Activated B cell treated with CpG ODN at 0.5 μM for 24 hours (primary cell): ENCODE results near the gene OR1N2. TPM values are rescaled to one million over a fixed set of nuclear protein-coding genes. Genes with fewer than 3 reads are reported as not detected.
"Not testable (repeated sequence)": the region's sequence is repeated elsewhere in the genome, so short reads cannot be mapped to it uniquely, and the experiment has no call there.

Experiments used
- ATAC-seq: fragments of 200-7000 bp; cut with Tn5 transposase; one replicate; pipeline ENCODE4 v1.10.0; 2021; ENCODE audit warnings: low read depth, mild to moderate bottlenecking, moderate library complexity
- CTCF ChIA-PET: fragments of 350-600 bp; sonication (Branson Sonifier 250); formaldehyde crosslinking; loops from one replicate; lab custom pipeline; 2021; ENCODE audit warnings: antibody characterized with exemption; lab: Charles Lee
- POLR2A ChIA-PET: fragments of 350-600 bp; sonication (Branson Sonifier 250); formaldehyde crosslinking; loops from one replicate; lab custom pipeline; 2021; ENCODE audit warnings: antibody characterized with exemption; lab: Charles Lee
- DNase-seq: peaks from one replicate; pipeline ENCODE4 v3.0.0; 2022
- H3K27ac Mint-ChIP-seq: one replicate; pipeline ENCODE4 v1.8.0; 2020; ENCODE audit warnings: mixed read lengths
- H3K27me3 Mint-ChIP-seq: one replicate; pipeline ENCODE4 v1.8.0; 2021; ENCODE audit warnings: mixed read lengths
- H3K36me3 Mint-ChIP-seq: one replicate; pipeline ENCODE4 v1.8.0; 2021; ENCODE audit warnings: low read depth, mixed read lengths
- H3K4me1 Mint-ChIP-seq: one replicate; pipeline ENCODE4 v1.8.0; 2021; ENCODE audit warnings: mixed read lengths
- H3K4me3 Mint-ChIP-seq: one replicate; pipeline ENCODE4 v1.8.0; 2020; ENCODE audit warnings: mild to moderate bottlenecking, mixed read lengths
- H3K9me3 Mint-ChIP-seq: one replicate; pipeline ENCODE4 v1.8.0; 2020; ENCODE audit warnings: mixed read lengths
- intact Hi-C: fragments of 100-400 bp; cut with micrococcal nuclease; formaldehyde crosslinking; loops from one replicate; pipeline ENCODE4 v1.15.1; 2024
- total RNA-seq: library from RNA; stranded (reverse); gene quantifications from 2 replicates; pipeline ENCODE4 v1.2.3, GENCODE V29; 2022
- TF ChIP-seq, protein P1 (sequence below): fragments of 200-600 bp; IDR thresholded peaks from one replicate; pipeline ENCODE4 v1.8.0; 2022; ENCODE audit warnings: antibody characterized with exemption, mild to moderate bottlenecking

The OR1N2 gene
- total RNA-seq, 1 donor from 2014 or later: not detected

DNA sequence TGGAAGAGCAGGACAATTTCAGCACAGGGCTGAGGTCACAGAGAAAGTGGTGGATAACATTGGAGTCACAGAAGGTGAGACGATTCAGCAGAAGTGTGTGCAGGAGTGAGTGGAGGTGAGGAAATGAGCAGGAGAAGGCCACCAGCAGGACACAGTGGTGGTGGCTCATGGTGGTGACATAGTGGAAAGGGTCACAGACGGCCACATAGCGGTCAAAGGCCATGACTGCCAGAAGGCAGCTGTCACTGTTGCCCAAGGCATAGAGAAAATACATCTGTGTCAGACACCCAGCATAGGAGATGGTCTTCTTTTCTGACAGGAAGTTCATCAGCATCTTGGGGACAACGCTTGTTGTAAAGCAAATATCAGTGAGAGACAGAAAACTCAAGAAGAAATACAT is 15.0 kb downstream of the OR1N2 start:
- Mint-ChIP-seq H3K36me3 (no peaks in the 10 kb centered on the region), H3K4me3 (no peak overlapping the region), H3K4me1 (no peaks in the 10 kb centered on the region), H3K27ac (no peak overlapping the region), H3K27me3 (peaks cover 16% of the 10 kb centered on the region), H3K9me3 (peaks cover 6% of the 10 kb centered on the region)
- ATAC-seq (no peak), DNase-seq (no peak)
- ChIA-PET POLR2A (no interaction called here), CTCF (no interaction called here)
- intact Hi-C loops: no loop called here
- TF ChIP-seq, protein P1, sequence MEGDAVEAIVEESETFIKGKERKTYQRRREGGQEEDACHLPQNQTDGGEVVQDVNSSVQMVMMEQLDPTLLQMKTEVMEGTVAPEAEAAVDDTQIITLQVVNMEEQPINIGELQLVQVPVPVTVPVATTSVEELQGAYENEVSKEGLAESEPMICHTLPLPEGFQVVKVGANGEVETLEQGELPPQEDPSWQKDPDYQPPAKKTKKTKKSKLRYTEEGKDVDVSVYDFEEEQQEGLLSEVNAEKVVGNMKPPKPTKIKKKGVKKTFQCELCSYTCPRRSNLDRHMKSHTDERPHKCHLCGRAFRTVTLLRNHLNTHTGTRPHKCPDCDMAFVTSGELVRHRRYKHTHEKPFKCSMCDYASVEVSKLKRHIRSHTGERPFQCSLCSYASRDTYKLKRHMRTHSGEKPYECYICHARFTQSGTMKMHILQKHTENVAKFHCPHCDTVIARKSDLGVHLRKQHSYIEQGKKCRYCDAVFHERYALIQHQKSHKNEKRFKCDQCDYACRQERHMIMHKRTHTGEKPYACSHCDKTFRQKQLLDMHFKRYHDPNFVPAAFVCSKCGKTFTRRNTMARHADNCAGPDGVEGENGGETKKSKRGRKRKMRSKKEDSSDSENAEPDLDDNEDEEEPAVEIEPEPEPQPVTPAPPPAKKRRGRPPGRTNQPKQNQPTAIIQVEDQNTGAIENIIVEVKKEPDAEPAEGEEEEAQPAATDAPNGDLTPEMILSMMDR: no peak

DNA sequence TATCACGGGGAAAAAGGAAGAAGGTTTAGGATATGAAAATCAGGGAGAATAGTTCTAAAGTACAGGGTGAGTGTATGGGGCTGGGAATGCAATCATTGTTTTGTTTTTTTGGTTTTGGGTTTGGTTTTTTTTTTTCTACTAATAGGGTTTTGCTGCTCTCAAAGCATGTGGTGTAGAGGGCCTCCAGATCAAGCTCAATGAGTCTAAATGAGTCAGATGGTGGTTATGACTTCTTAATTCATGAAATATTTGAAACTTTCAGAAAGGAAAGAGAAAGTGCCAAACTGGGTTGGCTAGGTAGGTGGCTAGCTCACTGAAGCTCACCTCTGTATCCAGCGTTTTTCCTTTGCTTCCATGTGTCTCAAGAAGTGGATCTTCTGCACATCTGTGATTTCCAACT is 19.5 kb downstream of the OR1N2 start:
- H3K27me3 Mint-ChIP-seq: peaks cover 4% of the 10 kb centered on the region
- ChIA-PET CTCF (no interaction called here), POLR2A (no interaction called here)
- no peaks in the 10 kb centered on the region for H3K36me3 Mint-ChIP-seq
- H3K27ac Mint-ChIP-seq: no peak overlapping the region
- no peaks in the 10 kb centered on the region for H3K4me1 Mint-ChIP-seq
- ATAC-seq (no peak), DNase-seq (no peak)
- H3K4me3 Mint-ChIP-seq: no peak overlapping the region
- TF ChIP-seq, protein P1: no peak
- intact Hi-C loops: no loop called here
- H3K9me3 Mint-ChIP-seq: no peaks in the 10 kb centered on the region

DNA sequence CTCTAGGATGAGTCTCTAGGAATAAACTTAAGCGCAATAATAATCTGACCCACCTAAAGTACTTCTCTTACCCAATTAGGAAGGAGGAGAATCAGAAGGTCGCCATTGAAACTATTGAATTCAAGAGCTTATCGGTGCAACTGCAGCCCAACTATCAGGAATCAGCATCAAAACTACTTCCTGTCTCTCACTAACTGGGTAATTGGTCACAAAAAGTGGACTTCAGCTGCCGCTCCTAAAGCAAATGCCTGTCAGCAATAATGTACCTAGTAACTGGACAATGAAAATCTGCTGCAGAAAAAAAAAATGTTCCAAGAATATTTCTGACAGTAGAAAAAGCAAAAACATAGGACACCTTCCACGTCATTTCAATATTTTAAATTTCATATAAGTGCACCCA is 27.0 kb downstream of the OR1N2 start:
- H3K36me3 Mint-ChIP-seq: no peaks in the 10 kb centered on the region
- no peaks in the 10 kb centered on the region for H3K9me3 Mint-ChIP-seq
- ATAC-seq: no peak
- intact Hi-C loops: no loop called here
- POLR2A ChIA-PET: no interaction called here
- no peak overlapping the region for H3K27ac Mint-ChIP-seq
- no peak for DNase-seq
- CTCF ChIA-PET: no interaction called here
- no peak overlapping the region for H3K4me3 Mint-ChIP-seq
- TF ChIP-seq, protein P1: no peak
- H3K27me3 Mint-ChIP-seq: peaks cover 2% of the 10 kb centered on the region
- no peaks in the 10 kb centered on the region for H3K4me1 Mint-ChIP-seq

DNA sequence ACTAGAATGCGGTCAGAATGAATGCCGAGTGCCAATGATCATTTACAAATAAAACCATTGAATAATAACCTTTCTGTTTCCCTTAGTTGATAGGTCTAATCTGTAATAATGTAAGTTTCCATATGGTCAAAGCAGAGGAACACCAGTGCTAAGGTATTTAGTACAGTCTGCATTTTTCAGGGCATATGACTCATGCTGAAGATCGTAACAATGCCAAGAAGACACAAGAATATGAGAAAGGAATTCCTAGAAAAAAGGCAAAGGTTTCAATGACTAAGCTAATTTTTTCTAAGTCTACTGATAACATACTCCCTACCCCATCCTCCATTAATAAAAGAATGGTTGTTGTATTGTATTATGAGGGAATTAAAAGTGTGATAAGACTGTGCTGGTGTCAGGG is 27.4 kb downstream of the OR1N2 start:
- POLR2A ChIA-PET: no interaction called here
- TF ChIP-seq, protein P1: no peak
- Mint-ChIP-seq H3K36me3 (no peaks in the 10 kb centered on the region), H3K9me3 (no peaks in the 10 kb centered on the region), H3K4me3 (no peak overlapping the region), H3K4me1 (no peaks in the 10 kb centered on the region), H3K27me3 (peaks cover 2% of the 10 kb centered on the region), H3K27ac (no peak overlapping the region)
- DNase-seq (no peak), ATAC-seq (no peak)
- intact Hi-C loops: no loop called here
- CTCF ChIA-PET: no interaction called here

DNA sequence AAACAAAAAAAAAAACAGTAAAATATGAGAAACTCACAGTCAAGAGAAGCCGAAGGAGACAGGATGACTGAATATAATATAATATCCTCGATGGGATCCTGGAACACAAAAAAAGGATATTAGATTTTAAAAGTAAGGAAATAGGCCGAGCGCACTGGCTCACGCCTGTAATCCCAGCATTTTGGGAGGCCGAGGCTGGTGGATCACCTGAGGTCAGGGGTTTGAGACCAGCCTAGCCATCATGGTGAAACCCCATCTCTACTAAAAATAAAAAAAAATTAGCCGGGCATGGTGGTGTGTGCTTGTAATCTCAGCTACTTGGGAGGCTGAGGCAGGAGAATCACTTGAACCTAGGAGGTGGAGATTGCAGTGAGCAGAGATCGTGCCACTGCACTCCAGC is 30.4 kb downstream of the OR1N2 start, which contains the start of gene OR1L8:
TSS of gene OR1L8 (minus strand) at position 101 of the 400 bp plus-strand sequence. CDS start 14,907 bp downstream, outside the sequence.
- H3K36me3 Mint-ChIP-seq, ATAC-seq, H3K4me1 Mint-ChIP-seq, H3K27ac Mint-ChIP-seq, H3K9me3 Mint-ChIP-seq, POLR2A ChIA-PET, intact Hi-C loops, DNase-seq, H3K27me3 Mint-ChIP-seq, H3K4me3 Mint-ChIP-seq, CTCF ChIA-PET: not testable (repeated sequence)

Other genes starting within 250 kb of the OR1N2 start
- 8.9 and 9.4 TPM in 2 replicates for gene PTGS1, start 182.1 kb upstream of the OR1N2 start, total RNA-seq
- gene OR1J1, start 75.2 kb upstream of the OR1N2 start, total RNA-seq: not detected in 2 replicates
- not detected in 2 replicates for gene OR1J2, start 42.3 kb upstream of the OR1N2 start, total RNA-seq
- not detected in 2 replicates for gene OR1J4, start 34.0 kb upstream of the OR1N2 start, total RNA-seq
- not detected in 2 replicates for gene OR1N1, start 25.8 kb upstream of the OR1N2 start, total RNA-seq
- not detected in 2 replicates for gene OR1L8, start 30.3 kb downstream of the OR1N2 start, total RNA-seq
- not detected in 2 replicates for gene OR1Q1, start 61.6 kb downstream of the OR1N2 start, total RNA-seq
- not detected in 2 replicates for gene OR1B1, start 104.5 kb downstream of the OR1N2 start, total RNA-seq
- gene OR1L1, start 108.6 kb downstream of the OR1N2 start, total RNA-seq: not detected in 2 replicates
- gene OR1L3, start 122.0 kb downstream of the OR1N2 start, total RNA-seq: not detected in 2 replicates
- gene OR1L4, start 170.9 kb downstream of the OR1N2 start, total RNA-seq: not detected in 2 replicates
- gene OR1L6, start 189.2 kb downstream of the OR1N2 start, total RNA-seq: not detected in 2 replicates
- gene OR5C1, start 235.8 kb downstream of the OR1N2 start, total RNA-seq: not detected in 2 replicates
- not detected in 2 replicates for gene OR1K1, start 247.0 kb downstream of the OR1N2 start, total RNA-seq